ENCODE measurements around the gene LYZL1.

Gene LYZL1

DNA sequence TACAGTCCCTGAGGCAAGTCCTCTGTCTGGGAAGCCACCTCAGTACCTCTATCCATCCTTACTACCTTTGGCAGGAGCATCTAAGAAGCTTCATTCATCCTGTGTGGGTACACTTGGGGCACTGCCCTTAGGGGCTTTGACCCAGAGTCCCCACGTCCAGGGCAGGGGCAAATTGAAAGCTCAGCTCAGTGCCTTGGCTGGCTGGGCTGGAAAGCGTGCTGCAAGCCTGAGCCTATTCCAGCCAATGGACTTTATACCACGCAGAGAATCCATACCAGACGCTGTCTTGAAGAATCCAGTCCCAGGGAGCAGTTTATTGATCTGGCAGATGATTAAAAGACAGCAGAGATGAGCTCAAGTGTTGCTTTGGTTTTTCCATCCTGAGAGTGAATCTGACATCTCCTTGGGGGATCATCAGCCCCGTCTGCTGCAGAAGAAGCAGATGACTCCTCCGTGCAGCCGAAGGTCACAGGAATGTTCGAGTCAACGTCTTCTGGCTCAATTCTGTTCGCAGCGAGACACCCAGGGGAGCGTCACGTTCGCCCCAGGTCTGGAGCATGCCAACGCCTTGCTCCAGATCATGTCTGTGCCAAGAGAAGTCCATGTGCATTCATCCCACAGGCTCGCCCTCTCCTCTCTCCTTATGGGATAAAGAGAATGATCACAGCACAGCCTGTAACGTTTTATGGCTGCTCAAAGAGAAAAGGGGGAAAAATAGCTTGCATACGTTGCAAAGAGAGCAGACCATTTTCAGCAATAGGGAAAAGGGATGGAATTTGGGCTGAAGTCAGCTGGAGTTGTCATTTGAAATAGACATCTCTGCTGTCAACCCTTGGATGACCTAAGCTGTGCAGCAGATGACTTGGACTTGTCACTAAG lies 35.8 kb upstream of the LYZL1 start:
- Histone ChIP-seq H2BK12ac (ENCODE audit: low read length) (no peak overlapping the region), H2AFZ (ENCODE audit: low read length) (no peak overlapping the region), H3K9ac (ENCODE audit: low read depth, low read length, poor library complexity) (no peak overlapping the region), H3K9me3 (replicated peaks in 1 of 2; ENCODE audit: control insufficient read depth in 2 of 2, insufficient read depth in 1 of 2, low read depth in 1 of 2, low read length in 2 of 2) (no peaks in the 10 kb centered on the region), H3K18ac (ENCODE audit: low read length) (peak overlapping the region; percentile 46), H3K27me3 (ENCODE audit: control insufficient read depth in 3 of 3, insufficient read depth in 3 of 3, low read depth in 1 of 3, low read length in 3 of 3) (peaks cover 0 to 4% (median 3%) of the 10 kb centered on the region in 3 experiments), H2BK15ac (ENCODE audit: low read length) (peak overlapping the region; percentile 18), H3K14ac (ENCODE audit: low read length) (no peak overlapping the region), H3K4me1 (ENCODE audit: control insufficient read depth in 2 of 2, insufficient read depth in 1 of 2, low read depth in 1 of 2, low read length in 2 of 2) (peaks cover 0 to 12% of the 10 kb centered on the region in 2 donors), H2BK120ac (ENCODE audit: low read depth, low read length) (no peak overlapping the region), H3K36me3 (replicated peaks in 1 of 2; ENCODE audit: control insufficient read depth in 2 of 2, insufficient read depth in 2 of 2, low read length in 2 of 2) (no peaks in the 10 kb centered on the region), H3K23ac (ENCODE audit: low read depth, low read length, poor library complexity) (no peak overlapping the region), H3K4me2 (ENCODE audit: insufficient read depth, low read length, poor library complexity, severe bottlenecking) (no peak overlapping the region), H3K27ac (replicated peaks; ENCODE audit: low read length) (no peak overlapping the region), H4K8ac (ENCODE audit: low read depth, low read length) (no peak overlapping the region), H3K4ac (ENCODE audit: low read length) (no peak overlapping the region), H3K4me3 (ENCODE audit: low read length in 2 of 2) (no peak overlapping the region), H3K79me1 (ENCODE audit: low read depth, low read length) (no peaks in the 10 kb centered on the region), H2AK5ac (ENCODE audit: low read depth, low read length) (peak overlapping the region; percentile 64), H4K91ac (ENCODE audit: low read depth, low read length, poor library complexity) (no peak overlapping the region), H2BK5ac (ENCODE audit: low read length) (no peak overlapping the region)
- no CpG with 5 or more reads among the region's 18 CpGs for WGBS, 2 donors (ENCODE audit: extremely low coverage in 2 of 2, insufficient read length in 2 of 2, insufficient replicate concordance in 1 of 2)
- DNase-seq (ENCODE audit: low spot score), result no peak

DNA sequence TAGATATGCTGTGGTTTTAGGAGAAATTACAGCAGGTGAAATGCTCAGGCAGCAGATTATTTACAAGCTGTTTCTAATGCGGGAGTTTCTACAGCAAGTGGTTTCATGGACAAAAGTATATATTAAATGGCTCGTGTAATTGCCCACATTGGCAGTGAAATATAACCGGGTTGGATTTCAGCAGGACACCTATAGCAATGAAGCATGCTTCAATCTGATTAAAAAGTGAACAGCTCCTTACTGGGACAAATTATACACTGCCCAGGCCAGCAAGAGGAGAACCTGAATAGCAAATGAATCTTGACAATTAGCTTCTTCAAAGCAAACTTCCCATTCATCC lies 35.2 kb upstream of the LYZL1 start:
- Histone ChIP-seq H2BK5ac (ENCODE audit: low read length) (no peak overlapping the region), H2BK120ac (ENCODE audit: low read depth, low read length) (no peak overlapping the region), H2AK5ac (ENCODE audit: low read depth, low read length) (no peak overlapping the region), H3K36me3 (replicated peaks in 1 of 2; ENCODE audit: control insufficient read depth in 2 of 2, insufficient read depth in 2 of 2, low read length in 2 of 2) (no peaks in the 10 kb centered on the region), H2AFZ (ENCODE audit: low read length) (no peak overlapping the region), H3K4me1 (ENCODE audit: control insufficient read depth in 2 of 2, insufficient read depth in 1 of 2, low read depth in 1 of 2, low read length in 2 of 2) (peaks cover 0 to 12% of the 10 kb centered on the region in 2 donors), H2BK15ac (ENCODE audit: low read length) (no peak overlapping the region), H3K4me3 (ENCODE audit: low read length in 2 of 2) (no peak overlapping the region), H3K27me3 (ENCODE audit: control insufficient read depth in 3 of 3, insufficient read depth in 3 of 3, low read depth in 1 of 3, low read length in 3 of 3) (peaks cover 0 to 4% (median 3%) of the 10 kb centered on the region in 3 experiments), H4K91ac (ENCODE audit: low read depth, low read length, poor library complexity) (no peak overlapping the region), H3K79me1 (ENCODE audit: low read depth, low read length) (no peaks in the 10 kb centered on the region), H3K18ac (ENCODE audit: low read length) (no peak overlapping the region), H3K27ac (replicated peaks; ENCODE audit: low read length) (no peak overlapping the region), H2BK12ac (ENCODE audit: low read length) (no peak overlapping the region), H4K8ac (ENCODE audit: low read depth, low read length) (no peak overlapping the region), H3K23ac (ENCODE audit: low read depth, low read length, poor library complexity) (no peak overlapping the region), H3K4me2 (ENCODE audit: insufficient read depth, low read length, poor library complexity, severe bottlenecking) (no peak overlapping the region), H3K9ac (ENCODE audit: low read depth, low read length, poor library complexity) (no peak overlapping the region), H3K4ac (ENCODE audit: low read length) (no peak overlapping the region), H3K14ac (ENCODE audit: low read length) (no peak overlapping the region), H3K9me3 (replicated peaks in 1 of 2; ENCODE audit: control insufficient read depth in 2 of 2, insufficient read depth in 1 of 2, low read depth in 1 of 2, low read length in 2 of 2) (no peaks in the 10 kb centered on the region)
- no peak for DNase-seq (ENCODE audit: low spot score)
- no CpG with 5 or more reads among the region's 3 CpGs for WGBS, 2 donors (ENCODE audit: extremely low coverage in 2 of 2, insufficient read length in 2 of 2, insufficient replicate concordance in 1 of 2)

DNA sequence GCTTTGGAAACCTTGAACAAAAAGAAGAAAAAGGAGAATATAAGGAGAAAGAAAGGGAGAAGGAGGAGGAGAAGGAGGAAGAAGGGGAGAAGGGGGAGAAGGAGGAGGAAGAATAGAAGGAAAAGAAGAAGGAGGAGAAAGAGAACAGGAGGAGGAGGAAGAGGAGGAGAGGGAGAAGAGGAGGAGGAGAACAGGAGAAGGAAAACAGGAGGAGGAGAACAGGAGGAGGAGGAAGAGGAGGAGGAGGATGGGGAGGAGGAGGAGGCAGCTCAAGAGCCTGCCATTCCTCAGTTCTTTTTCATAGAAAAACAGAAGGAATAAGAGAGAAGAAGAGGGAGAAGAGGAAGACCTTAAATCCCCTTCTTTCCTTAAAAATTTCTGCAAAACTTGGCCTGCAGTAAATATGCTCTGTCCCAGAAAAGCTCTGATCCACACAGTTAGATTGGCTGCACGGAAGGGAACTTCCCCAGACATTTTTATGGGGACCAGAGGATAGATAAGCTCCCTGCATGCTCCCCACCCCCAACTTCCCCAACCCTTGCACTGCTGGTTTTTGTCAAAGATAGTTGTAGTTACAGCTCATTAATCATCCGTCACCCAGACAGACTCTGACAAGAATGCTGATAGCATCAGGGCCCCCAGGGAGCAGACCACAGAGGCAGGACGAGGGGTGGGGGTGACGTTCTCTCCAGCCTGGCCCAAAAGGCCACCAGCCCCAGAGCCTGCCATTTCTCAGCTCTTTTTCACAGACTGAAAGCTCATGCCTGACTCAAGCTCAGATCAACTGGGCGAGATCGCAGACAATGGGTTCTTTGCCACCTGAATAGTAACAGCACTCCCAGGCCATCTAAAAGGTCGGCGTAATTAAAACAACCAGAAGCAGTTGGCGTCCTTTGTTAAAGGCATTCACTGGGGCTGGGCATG lies 34.5 kb upstream of the LYZL1 start:
- H2BK120ac ChIP-seq (ENCODE audit: low read depth, low read length), result no peak overlapping the region
- H3K4me2 ChIP-seq (ENCODE audit: insufficient read depth, low read length, poor library complexity, severe bottlenecking), result peak overlapping the region; percentile 21
- no peak overlapping the region for H3K9ac ChIP-seq (ENCODE audit: low read depth, low read length, poor library complexity)
- H3K4me1 ChIP-seq (ENCODE audit: control insufficient read depth in 2 of 2, insufficient read depth in 1 of 2, low read depth in 1 of 2, low read length in 2 of 2), result peaks cover 0 to 9% of the 10 kb centered on the region in 2 donors
- H3K79me1 ChIP-seq (ENCODE audit: low read depth, low read length), result no peaks in the 10 kb centered on the region
- no peak overlapping the region for H3K4ac ChIP-seq (ENCODE audit: low read length)
- H3K27me3 ChIP-seq (ENCODE audit: control insufficient read depth in 3 of 3, insufficient read depth in 3 of 3, low read depth in 1 of 3, low read length in 3 of 3), result peaks cover 0 to 4% (median 3%) of the 10 kb centered on the region in 3 experiments
- H3K23ac ChIP-seq (ENCODE audit: low read depth, low read length, poor library complexity), result no peak overlapping the region
- no peak overlapping the region for H2AK5ac ChIP-seq (ENCODE audit: low read depth, low read length)
- no peak overlapping the region for H4K91ac ChIP-seq (ENCODE audit: low read depth, low read length, poor library complexity)
- DNase-seq (ENCODE audit: low spot score), result peak; percentile 67
- H4K8ac ChIP-seq (ENCODE audit: low read depth, low read length), result no peak overlapping the region
- H3K36me3 ChIP-seq (replicated peaks in 1 of 2; ENCODE audit: control insufficient read depth in 2 of 2, insufficient read depth in 2 of 2, low read length in 2 of 2), result no peaks in the 10 kb centered on the region
- H2BK5ac ChIP-seq (ENCODE audit: low read length), result no peak overlapping the region
- H3K18ac ChIP-seq (ENCODE audit: low read length), result no peak overlapping the region
- H3K14ac ChIP-seq (ENCODE audit: low read length), result no peak overlapping the region
- peak overlapping the region; percentile 24 for H2AFZ ChIP-seq (ENCODE audit: low read length)
- H3K27ac ChIP-seq (replicated peaks; ENCODE audit: low read length), result no peak overlapping the region
- no peaks in the 10 kb centered on the region for H3K9me3 ChIP-seq (replicated peaks in 1 of 2; ENCODE audit: control insufficient read depth in 2 of 2, insufficient read depth in 1 of 2, low read depth in 1 of 2, low read length in 2 of 2)
- H3K4me3 ChIP-seq (ENCODE audit: low read length in 2 of 2), result no peak overlapping the region
- no CpG with 5 or more reads among the region's 9 CpGs for WGBS, 2 donors (ENCODE audit: extremely low coverage in 2 of 2, insufficient read length in 2 of 2, insufficient replicate concordance in 1 of 2)
- no peak overlapping the region for H2BK12ac ChIP-seq (ENCODE audit: low read length)
- H2BK15ac ChIP-seq (ENCODE audit: low read length), result no peak overlapping the region

GRCh38 chr10:29255104-29255503 lies 33.8 kb upstream of the LYZL1 start:
- Histone ChIP-seq H3K14ac (ENCODE audit: low read length) (no peak overlapping the region), H3K9me3 (replicated peaks in 1 of 2; ENCODE audit: control insufficient read depth in 2 of 2, insufficient read depth in 1 of 2, low read depth in 1 of 2, low read length in 2 of 2) (no peaks in the 10 kb centered on the region), H2BK5ac (ENCODE audit: low read length) (no peak overlapping the region), H3K79me1 (ENCODE audit: low read depth, low read length) (no peaks in the 10 kb centered on the region), H3K4me3 (ENCODE audit: low read length in 2 of 2) (no peak overlapping the region), H3K4ac (ENCODE audit: low read length) (no peak overlapping the region), H3K4me2 (ENCODE audit: insufficient read depth, low read length, poor library complexity, severe bottlenecking) (no peak overlapping the region), H2BK120ac (ENCODE audit: low read depth, low read length) (no peak overlapping the region), H2AK5ac (ENCODE audit: low read depth, low read length) (no peak overlapping the region), H3K4me1 (ENCODE audit: control insufficient read depth in 2 of 2, insufficient read depth in 1 of 2, low read depth in 1 of 2, low read length in 2 of 2) (peaks cover 0 to 7% of the 10 kb centered on the region in 2 donors), H3K36me3 (replicated peaks in 1 of 2; ENCODE audit: control insufficient read depth in 2 of 2, insufficient read depth in 2 of 2, low read length in 2 of 2) (no peaks in the 10 kb centered on the region), H4K8ac (ENCODE audit: low read depth, low read length) (no peak overlapping the region), H3K9ac (ENCODE audit: low read depth, low read length, poor library complexity) (no peak overlapping the region), H4K91ac (ENCODE audit: low read depth, low read length, poor library complexity) (no peak overlapping the region), H3K18ac (ENCODE audit: low read length) (no peak overlapping the region), H3K27me3 (ENCODE audit: control insufficient read depth in 3 of 3, insufficient read depth in 3 of 3, low read depth in 1 of 3, low read length in 3 of 3) (peaks cover 0 to 4% (median 3%) of the 10 kb centered on the region in 3 experiments), H3K23ac (ENCODE audit: low read depth, low read length, poor library complexity) (no peak overlapping the region), H2AFZ (ENCODE audit: low read length) (peak overlapping the region; percentile 24), H2BK15ac (ENCODE audit: low read length) (no peak overlapping the region), H3K27ac (replicated peaks; ENCODE audit: low read length) (no peak overlapping the region), H2BK12ac (ENCODE audit: low read length) (no peak overlapping the region)
- no CpG with 5 or more reads among the region's 3 CpGs for WGBS, 2 donors (ENCODE audit: extremely low coverage in 2 of 2, insufficient read length in 2 of 2, insufficient replicate concordance in 1 of 2)
- no peak for DNase-seq (ENCODE audit: low spot score)
